Activated T-helper 1 cell treated with anti-CD3 and anti-CD28 coated beads, Interleukin-12 subunit alpha, Interleukin-12 subunit beta, Interleukin-2, Interleukin-4 antibody, amounts not matched to agents 30 ng/mL and 10 ng/mL and 1 ng/mL, durations not matched to agents 14 hours and 24 hours and 36 hours (primary cell): ENCODE data around the gene SCYGR4. TPM values are rescaled to one million over a fixed set of nuclear protein-coding genes. Genes with fewer than 3 reads are reported as not detected.
"Not testable (repeated sequence)": the region's sequence is repeated elsewhere in the genome, so short reads cannot be mapped to it uniquely, and the experiment has no call there.

Source experiments
- DNase-seq: peaks from one replicate; pipeline ENCODE4 v3.0.0; 2021; ENCODE audit warnings: low spot score
- H3K27ac Mint-ChIP-seq: one replicate; pipeline ENCODE4 v1.8.0; 2021; ENCODE audit warnings: mild to moderate bottlenecking, mixed read lengths
- H3K27me3 Mint-ChIP-seq: one replicate; pipeline ENCODE4 v1.8.0; 2022; ENCODE audit warnings: mild to moderate bottlenecking, moderate library complexity, mixed read lengths; ENCODE audit not compliant: insufficient read depth
- H3K36me3 Mint-ChIP-seq: one replicate; pipeline ENCODE4 v1.8.0; 2021; ENCODE audit warnings: low read depth, mixed read lengths
- H3K4me1 Mint-ChIP-seq: one replicate; pipeline ENCODE4 v1.8.0; 2021; ENCODE audit warnings: low read depth, mixed read lengths
- H3K4me3 Mint-ChIP-seq: one replicate; pipeline ENCODE4 v1.8.0; 2021; ENCODE audit warnings: mild to moderate bottlenecking, moderate library complexity, mixed read lengths
- H3K9me3 Mint-ChIP-seq: one replicate; pipeline ENCODE4 v1.8.0; 2021; ENCODE audit warnings: mixed read lengths
- intact Hi-C: fragments of 100-400 bp; cut with micrococcal nuclease; formaldehyde crosslinking; loops from one replicate; pipeline ENCODE4 v1.15.1; 2024
- total RNA-seq: library from RNA; stranded (reverse); gene quantifications from 2 replicates; pipeline ENCODE4 v1.2.3, GENCODE V29; 2022

Gene SCYGR4
- total RNA-seq, 1 donor from 2014 or later: not detected

GRCh38 chr2:227657199-227657845 lies 40.0 kb downstream of the SCYGR4 start:
- no peaks in the 10 kb centered on the region for H3K9me3 Mint-ChIP-seq
- no peaks in the 10 kb centered on the region for H3K27me3 Mint-ChIP-seq
- H3K4me3 Mint-ChIP-seq: no peak overlapping the region
- no peaks in the 10 kb centered on the region for H3K36me3 Mint-ChIP-seq
- no peak overlapping the region for H3K27ac Mint-ChIP-seq
- no peaks in the 10 kb centered on the region for H3K4me1 Mint-ChIP-seq
- DNase-seq: no peak
- intact Hi-C loops: loop anchor here (5.0 to 10.0 kb wide), 2 partner anchors 185 to 243 kb away; partner anchors contain the start of gene AGFG1

- no peak for DNase-seq
- H3K9me3 Mint-ChIP-seq: no peaks in the 10 kb centered on the region
- intact Hi-C loops: no loop called here
- H3K4me3 Mint-ChIP-seq: no peak overlapping the region
- no peaks in the 10 kb centered on the region for H3K27me3 Mint-ChIP-seq
- H3K27ac Mint-ChIP-seq: no peak overlapping the region
- no peaks in the 10 kb centered on the region for H3K36me3 Mint-ChIP-seq
- H3K4me1 Mint-ChIP-seq: no peaks in the 10 kb centered on the region
These were observed 43.8 kb downstream of the SCYGR4 start for GRCh38 chr2:227661025-227661649.

- Mint-ChIP-seq H3K4me3 (no peak overlapping the region), H3K27ac (no peak overlapping the region), H3K27me3 (no peaks in the 10 kb centered on the region), H3K9me3 (no peaks in the 10 kb centered on the region), H3K4me1 (no peaks in the 10 kb centered on the region), H3K36me3 (no peaks in the 10 kb centered on the region)
- intact Hi-C loops: no loop called here
- no peak for DNase-seq
These were observed 44.5 kb downstream of the SCYGR4 start for GRCh38 chr2:227661827-227662226.

- DNase-seq: no peak
- intact Hi-C loops: no loop called here
- H3K27me3 Mint-ChIP-seq: no peaks in the 10 kb centered on the region
- H3K27ac Mint-ChIP-seq: no peak overlapping the region
- no peaks in the 10 kb centered on the region for H3K36me3 Mint-ChIP-seq
- H3K9me3 Mint-ChIP-seq: no peaks in the 10 kb centered on the region
- H3K4me3 Mint-ChIP-seq: no peak overlapping the region
- H3K4me1 Mint-ChIP-seq: no peaks in the 10 kb centered on the region
These were observed 48.1 kb downstream of the SCYGR4 start for GRCh38 chr2:227665189-227665940.

GRCh38 chr2:227666631-227667170 lies 49.4 kb downstream of the SCYGR4 start, which contains the start of gene SCYGR5:
Gene SCYGR5 (plus strand): TSS chr2:227666804. CDS start chr2:227666804, 0 bp downstream.
- DNase-seq, H3K27ac Mint-ChIP-seq, H3K27me3 Mint-ChIP-seq, H3K4me1 Mint-ChIP-seq, H3K9me3 Mint-ChIP-seq, H3K4me3 Mint-ChIP-seq, H3K36me3 Mint-ChIP-seq, intact Hi-C loops: not testable (repeated sequence)

Other genes starting within 250 kb of the SCYGR4 start
- gene TM4SF20, start 238.2 kb upstream of the SCYGR4 start, total RNA-seq: not detected in 2 replicates
- not detected in 2 replicates for gene SCYGR1, start 229.5 kb upstream of the SCYGR4 start, total RNA-seq
- gene AGFG1, start 145.3 kb upstream of the SCYGR4 start, total RNA-seq: 239 and 252 TPM in 2 replicates
- gene SCYGR2, start 18.6 kb upstream of the SCYGR4 start, total RNA-seq: not detected in 2 replicates
- not detected in 2 replicates for gene SCYGR3, start 2.7 kb upstream of the SCYGR4 start, total RNA-seq
- gene SCYGR5, start 49.3 kb downstream of the SCYGR4 start, total RNA-seq: not detected in 2 replicates
- gene SLC19A3, start 100.5 kb downstream of the SCYGR4 start, total RNA-seq: not detected in 2 replicates
- not detected in 2 replicates for gene SCYGR6, start 107.3 kb downstream of the SCYGR4 start, total RNA-seq
- gene SCYGR7, start 110.8 kb downstream of the SCYGR4 start, total RNA-seq: not detected in 2 replicates
- gene SCYGR8, start 128.4 kb downstream of the SCYGR4 start, total RNA-seq: not detected in 2 replicates
- gene CCL20, start 196.3 kb downstream of the SCYGR4 start, total RNA-seq: 1.2 and 3.2 TPM in 2 replicates